ENCODE data around the gene UQCR11.

- TF ChIP-seq CTCF (IDR thresholded peaks at IDR 0.05; ENCODE audit: low read depth, low read length, poor library complexity, severe bottlenecking) = peak; percentile 6
- TF ChIP-seq EZH2phosphoT487 (IDR thresholded peaks at IDR 0.05; ENCODE audit: borderline replicate concordance, low read length) = no peak
These were observed 933 bp upstream of the UQCR11 start for GRCh38 chr19:1606138-1606651.
